ENCODE results near the gene CENPX. TPM values are rescaled to one million over a fixed set of nuclear protein-coding genes. Genes with fewer than 3 reads are reported as not detected.

The CENPX gene
- total RNA-seq, 2 experiments from 2014 or later = 83.0 to 85.8 TPM

GRCh38 chr17:82005701-82006348 lies 16.9 kb downstream of the CENPX start:
- POLR2A ChIA-PET = interaction anchor here (0.6 kb wide), 1 partner anchor 122 kb away, joined by 4 read pairs; no protein-coding TSS in a partner anchor
- intact Hi-C loops (cut with micrococcal nuclease) = no loop called here
- Mint-ChIP-seq H3K27me3 (no peaks in the 10 kb centered on the region), H3K36me3 (no peaks in the 10 kb centered on the region), H3K27ac (no peak overlapping the region), H3K4me3 (no peak overlapping the region), H3K4me1 (ENCODE audit: low read depth) (peaks cover 5% of the 10 kb centered on the region), H3K9me3 (no peaks in the 10 kb centered on the region)
- DNase-seq = no peak
- CTCF ChIA-PET = no interaction called here

DNA sequence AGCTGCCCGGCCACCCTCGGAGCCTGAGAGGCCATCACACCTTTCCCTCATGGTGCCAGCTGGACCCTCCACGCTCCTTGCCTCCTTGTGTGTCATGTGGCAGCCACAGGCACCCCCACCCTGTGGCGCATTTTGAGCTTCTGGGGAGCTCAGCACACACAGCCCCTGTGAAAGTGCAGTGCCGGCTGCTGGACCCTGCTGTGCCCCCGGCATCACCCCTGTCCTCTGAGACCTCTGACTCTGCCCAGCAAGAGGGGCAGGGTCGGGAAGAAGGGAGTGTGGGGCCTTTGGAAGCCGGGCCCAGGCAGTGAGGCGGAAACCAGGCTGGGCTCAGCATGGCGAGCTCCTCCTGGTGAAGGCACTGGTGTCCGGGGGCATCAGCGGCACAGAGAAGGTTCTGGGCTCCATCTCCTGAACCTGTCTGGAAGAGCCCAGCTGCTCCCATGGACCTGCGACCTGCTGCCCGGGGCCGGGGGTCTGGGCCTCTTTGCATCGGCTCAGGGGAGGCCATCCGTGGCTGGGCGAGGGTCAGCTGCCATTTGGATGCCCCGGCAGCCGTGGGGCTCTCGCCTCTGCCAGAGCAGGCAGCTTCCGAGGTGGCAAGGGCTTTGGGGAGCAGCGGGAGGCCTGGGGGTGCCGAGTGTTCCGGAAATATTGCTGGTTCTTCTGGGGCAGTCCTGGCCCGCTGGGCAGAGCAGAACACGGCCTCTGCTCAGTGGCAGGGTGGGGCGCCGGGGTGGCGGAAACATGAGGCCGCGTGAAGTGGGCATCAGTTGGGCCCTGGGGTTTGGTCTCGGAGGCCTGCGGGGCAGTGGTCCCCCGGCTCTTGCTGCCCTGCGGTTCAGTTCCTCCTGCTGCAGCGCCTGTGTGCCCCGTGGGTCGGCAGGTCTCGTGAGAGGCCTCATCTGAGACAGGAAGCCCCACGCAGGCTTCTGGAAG lies 17.9 kb downstream of the CENPX start:
- no peak for DNase-seq
- no peak overlapping the region for H3K27ac Mint-ChIP-seq
- H3K4me3 Mint-ChIP-seq = no peak overlapping the region
- POLR2A ChIA-PET = interaction anchor here (0.8 kb wide), 1 partner anchor 16 kb away, joined by 3 read pairs; no protein-coding TSS in a partner anchor
- intact Hi-C loops (cut with micrococcal nuclease) = no loop called here
- CTCF ChIA-PET = interaction anchor here (1.3 to 3.4 kb wide), 2 partner anchors 15 to 45 kb away, joined by 3 to 17 read pairs; no protein-coding TSS in a partner anchor
- H3K4me1 Mint-ChIP-seq (ENCODE audit: low read depth) = peaks cover 5% of the 10 kb centered on the region
- H3K36me3 Mint-ChIP-seq = no peaks in the 10 kb centered on the region
- H3K9me3 Mint-ChIP-seq = no peaks in the 10 kb centered on the region
- H3K27me3 Mint-ChIP-seq = no peaks in the 10 kb centered on the region

GRCh38 chr17:82003411-82004381 lies 19.0 kb downstream of the CENPX start:
- POLR2A ChIA-PET = interaction anchor here (0.8 kb wide), 1 partner anchor 17 kb away, joined by 3 read pairs; no protein-coding TSS in a partner anchor
- Mint-ChIP-seq H3K27me3 (no peaks in the 10 kb centered on the region), H3K4me3 (no peak overlapping the region), H3K9me3 (no peaks in the 10 kb centered on the region), H3K4me1 (ENCODE audit: low read depth) (peaks cover 5% of the 10 kb centered on the region), H3K27ac (peak overlapping the region; percentile 23), H3K36me3 (no peaks in the 10 kb centered on the region)
- CTCF ChIA-PET = interaction anchor here (1.3 to 3.4 kb wide), 2 partner anchors 16 to 44 kb away, joined by 3 to 17 read pairs; no protein-coding TSS in a partner anchor
- DNase-seq = peak; percentile 76
- intact Hi-C loops (cut with micrococcal nuclease) = no loop called here

DNA sequence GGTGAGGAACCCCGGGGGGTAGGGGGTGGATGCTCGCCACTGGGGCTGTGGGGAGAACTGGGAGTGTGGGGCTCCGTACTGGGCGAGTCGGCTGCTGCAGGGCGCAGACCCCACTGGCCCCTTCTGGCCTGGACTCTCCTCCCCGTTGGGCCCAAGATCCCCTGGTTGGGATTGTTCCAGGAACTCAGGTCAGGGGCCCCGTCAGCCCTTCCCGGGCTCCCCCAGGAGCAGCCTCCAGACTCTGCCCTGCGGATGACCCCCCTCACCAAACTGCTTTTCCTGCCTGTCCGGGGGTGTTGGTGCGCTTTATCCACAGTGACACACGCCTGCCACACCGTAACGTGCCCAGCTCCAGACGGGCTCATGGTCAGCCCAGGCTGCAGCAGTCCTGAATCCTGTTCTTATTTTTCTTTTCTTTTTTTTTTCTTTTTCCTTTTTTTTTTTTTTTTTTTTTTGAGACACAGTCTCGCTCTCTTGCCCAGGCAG lies 21.1 kb downstream of the CENPX start:
- Mint-ChIP-seq H3K4me3 (no peak overlapping the region), H3K27ac (no peak overlapping the region), H3K9me3 (no peaks in the 10 kb centered on the region), H3K4me1 (ENCODE audit: low read depth) (peaks cover 5% of the 10 kb centered on the region), H3K27me3 (no peaks in the 10 kb centered on the region), H3K36me3 (no peaks in the 10 kb centered on the region)
- intact Hi-C loops (cut with micrococcal nuclease) = no loop called here
- POLR2A ChIA-PET = no interaction called here
- CTCF ChIA-PET = interaction anchor here (3.4 kb wide), 1 partner anchor 42 kb away, joined by 17 read pairs; no protein-coding TSS in a partner anchor
- DNase-seq = no peak

GRCh38 chr17:82000803-82001570 lies 21.7 kb downstream of the CENPX start:
- no peaks in the 10 kb centered on the region for H3K9me3 Mint-ChIP-seq

DNA sequence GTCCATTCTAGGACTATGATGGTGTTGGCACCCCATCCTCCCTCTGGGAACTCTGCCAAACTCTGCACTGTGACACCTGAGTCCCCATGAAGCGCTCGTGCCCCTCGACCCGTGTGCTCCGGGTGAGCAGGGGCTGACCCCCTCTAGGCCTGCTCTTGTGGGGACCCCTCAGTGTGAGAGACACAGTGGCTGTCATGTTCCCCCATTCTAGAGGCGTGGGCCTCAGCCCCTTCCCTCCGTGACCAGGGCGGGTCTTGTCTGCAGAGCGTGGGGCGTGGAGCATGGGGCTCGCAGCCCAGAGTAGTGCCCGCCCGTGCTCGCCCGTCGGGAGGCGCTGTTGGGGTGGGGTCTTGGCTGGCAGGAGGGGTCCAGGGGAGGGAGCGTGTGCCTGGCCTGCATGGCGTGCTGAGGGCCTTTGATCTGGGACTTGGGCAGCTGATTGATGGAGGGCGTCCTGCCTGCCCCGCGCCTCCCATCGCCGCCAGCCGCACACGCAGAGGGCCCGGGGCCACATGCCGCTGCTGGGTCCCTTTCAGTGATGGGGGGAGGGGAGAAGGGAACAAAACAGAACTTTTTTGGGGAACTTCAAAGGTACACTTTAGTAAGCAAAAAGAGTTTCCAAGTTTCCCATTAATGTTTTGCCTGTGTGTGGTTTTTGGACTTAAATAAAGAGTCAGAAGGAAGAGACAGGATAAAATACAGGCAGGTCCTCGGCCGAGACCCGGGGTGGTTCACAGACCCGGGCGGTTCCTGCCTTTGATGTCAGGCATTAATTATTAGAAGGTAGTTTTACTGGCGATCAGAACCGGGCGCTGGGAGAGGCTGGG lies 22.5 kb downstream of the CENPX start:
- POLR2A ChIA-PET = no interaction called here
- H3K27me3 Mint-ChIP-seq = no peaks in the 10 kb centered on the region
- no peaks in the 10 kb centered on the region for H3K9me3 Mint-ChIP-seq
- no peak overlapping the region for H3K27ac Mint-ChIP-seq
- DNase-seq = no peak
- no peaks in the 10 kb centered on the region for H3K36me3 Mint-ChIP-seq
- CTCF ChIA-PET = no interaction called here
- intact Hi-C loops (cut with micrococcal nuclease) = no loop called here
- no peak overlapping the region for H3K4me3 Mint-ChIP-seq
- peaks cover 5% of the 10 kb centered on the region for H3K4me1 Mint-ChIP-seq (ENCODE audit: low read depth)

More at GRCh38 chr17:82000803-82001570, 21.7 kb downstream of the CENPX start:
- H3K27me3 Mint-ChIP-seq = no peaks in the 10 kb centered on the region
- H3K4me1 Mint-ChIP-seq (ENCODE audit: low read depth) = peaks cover 5% of the 10 kb centered on the region
- ChIA-PET CTCF (no interaction called here), POLR2A (no interaction called here)
- no peaks in the 10 kb centered on the region for H3K36me3 Mint-ChIP-seq
- intact Hi-C loops (cut with micrococcal nuclease) = no loop called here
- no peak overlapping the region for H3K27ac Mint-ChIP-seq
- H3K4me3 Mint-ChIP-seq = no peak overlapping the region
- DNase-seq = no peak

DNA sequence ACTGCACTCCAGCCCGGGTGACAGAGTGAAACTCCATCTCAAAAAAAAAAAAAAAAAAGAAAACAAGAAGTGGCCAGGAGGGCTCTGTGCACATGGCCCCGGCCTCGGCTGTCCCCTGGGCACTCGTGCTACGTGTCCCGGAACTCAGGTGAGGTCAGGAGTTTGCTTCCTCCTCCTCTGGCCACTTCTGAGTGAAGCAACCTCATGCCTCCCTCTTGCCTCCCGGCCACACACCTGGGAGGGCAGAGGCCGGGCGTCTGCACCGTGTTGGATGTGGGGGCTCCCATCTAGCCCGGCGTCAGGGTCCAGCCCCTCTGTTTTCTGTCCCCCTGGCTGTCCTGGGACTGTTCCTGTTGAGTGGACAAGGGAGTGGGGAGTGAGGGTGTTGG lies 23.1 kb downstream of the CENPX start:
- Mint-ChIP-seq H3K4me3 (no peak overlapping the region), H3K4me1 (ENCODE audit: low read depth) (peaks cover 5% of the 10 kb centered on the region), H3K9me3 (no peaks in the 10 kb centered on the region), H3K36me3 (no peaks in the 10 kb centered on the region), H3K27me3 (no peaks in the 10 kb centered on the region), H3K27ac (no peak overlapping the region)
- intact Hi-C loops (cut with micrococcal nuclease) = no loop called here
- no peak for DNase-seq
- ChIA-PET POLR2A (no interaction called here), CTCF (interaction anchor here (0.6 kb wide), 1 partner anchor 40 kb away, joined by 5 read pairs; no protein-coding TSS in a partner anchor)

DNA sequence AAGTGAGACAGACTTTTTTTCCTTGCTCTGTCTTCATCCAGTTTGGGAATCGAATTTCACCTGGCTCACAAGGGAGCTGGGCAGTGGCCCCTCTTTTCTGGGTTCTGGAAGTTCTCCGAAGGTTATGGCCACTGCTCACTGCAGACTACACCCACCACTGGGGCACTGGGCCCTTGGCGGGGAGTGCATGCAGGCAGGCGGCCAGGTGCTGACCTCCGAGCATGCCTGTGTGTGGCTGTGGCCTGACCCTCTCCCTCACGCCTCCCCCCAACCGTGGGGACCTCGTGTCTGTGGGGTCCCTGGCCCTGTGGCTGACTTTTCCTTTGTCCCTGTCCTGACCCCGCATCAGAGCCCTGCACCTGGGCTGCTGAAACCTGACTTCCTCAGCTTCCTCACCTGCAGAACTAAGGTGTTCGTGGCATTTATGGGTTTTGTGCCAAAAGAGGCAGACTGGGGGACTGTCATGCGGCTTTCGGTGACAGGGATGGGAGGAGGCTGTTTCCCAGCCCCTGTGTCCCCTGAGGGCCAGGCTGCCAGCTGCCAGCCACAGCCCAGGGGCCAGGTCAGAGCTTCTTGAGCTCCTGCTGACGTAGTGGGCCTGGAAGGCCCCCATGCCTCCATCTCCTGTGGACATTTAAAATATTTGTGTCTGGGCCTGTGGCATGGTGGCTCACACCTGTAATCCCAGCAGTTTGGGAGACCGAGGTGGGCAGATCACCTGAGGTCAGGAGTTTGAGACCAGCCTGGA lies 23.8 kb downstream of the CENPX start:
- no peak overlapping the region for H3K27ac Mint-ChIP-seq
- POLR2A ChIA-PET = no interaction called here

GRCh38 chr17:81998212-81998611 lies 24.5 kb downstream of the CENPX start:
- ChIA-PET CTCF (interaction anchor here (0.7 kb wide), 1 partner anchor 20 kb away, joined by 3 read pairs; no protein-coding TSS in a partner anchor), POLR2A (no interaction called here)
- Mint-ChIP-seq H3K9me3 (no peaks in the 10 kb centered on the region), H3K36me3 (no peaks in the 10 kb centered on the region), H3K27ac (no peak overlapping the region), H3K4me3 (no peak overlapping the region), H3K27me3 (no peaks in the 10 kb centered on the region), H3K4me1 (ENCODE audit: low read depth) (peaks cover 1% of the 10 kb centered on the region)
- DNase-seq = no peak
- intact Hi-C loops (cut with micrococcal nuclease) = no loop called here

More for the DNA sequence above, 23.8 kb downstream of the CENPX start:
- no peaks in the 10 kb centered on the region for H3K9me3 Mint-ChIP-seq
- CTCF ChIA-PET = interaction anchor here (0.6 kb wide), 1 partner anchor 39 kb away, joined by 5 read pairs; no protein-coding TSS in a partner anchor
- intact Hi-C loops (cut with micrococcal nuclease) = no loop called here
- H3K4me3 Mint-ChIP-seq = no peak overlapping the region
- H3K36me3 Mint-ChIP-seq = no peaks in the 10 kb centered on the region
- no peak for DNase-seq
- peaks cover 5% of the 10 kb centered on the region for H3K4me1 Mint-ChIP-seq (ENCODE audit: low read depth)
- no peaks in the 10 kb centered on the region for H3K27me3 Mint-ChIP-seq

All from activated CD4-positive, alpha-beta memory T cell treated with anti-CD3 and anti-CD28 coated beads for 36 hours (primary cell).